DOHH2 (cell line): ENCODE results near the gene ELAPOR1.

Experiments
- CTCF ChIP-seq: fragments of 200-600 bp; sonication (generic); IDR thresholded peaks from one replicate; pipeline ENCODE4 v1.5.1; 2014; ENCODE audit warnings: antibody characterized with exemption, mild to moderate bottlenecking, low read depth, low read length; ENCODE audit not compliant: poor library complexity, severe bottlenecking
- EZH2phosphoT487 ChIP-seq: fragments of 200-600 bp; sonication (generic); IDR thresholded peaks from 2 replicates; pipeline ENCODE4 v1.6.1; 2017; ENCODE audit warnings: borderline replicate concordance, mild to moderate bottlenecking, antibody characterized with exemption, low read length, moderate library complexity, mixed read lengths

- TF ChIP-seq CTCF (no peak), EZH2phosphoT487 (no peak)
Measured at GRCh38 chr1:109078317-109078716, 35.6 kb upstream of the ELAPOR1 start.
